GM12892 (cell line): ENCODE results near the gene TEKT1.

Experiments used
- POLR2A ChIP-seq: IDR thresholded peaks from 2 replicates; pipeline ENCODE4 v1.6.1; 2011; ENCODE audit warnings: low read depth, low read length, control low read depth
- POLR2AphosphoS5 ChIP-seq: IDR thresholded peaks from 2 replicates; pipeline ENCODE4 v1.6.1; 2011; ENCODE audit warnings: low read depth, low read length, control low read depth
- TAF1 ChIP-seq: IDR thresholded peaks from 2 replicates; pipeline ENCODE4 v1.6.1; 2011; ENCODE audit warnings: low read depth, mild to moderate bottlenecking, control low read depth, low read length, borderline replicate concordance

DNA sequence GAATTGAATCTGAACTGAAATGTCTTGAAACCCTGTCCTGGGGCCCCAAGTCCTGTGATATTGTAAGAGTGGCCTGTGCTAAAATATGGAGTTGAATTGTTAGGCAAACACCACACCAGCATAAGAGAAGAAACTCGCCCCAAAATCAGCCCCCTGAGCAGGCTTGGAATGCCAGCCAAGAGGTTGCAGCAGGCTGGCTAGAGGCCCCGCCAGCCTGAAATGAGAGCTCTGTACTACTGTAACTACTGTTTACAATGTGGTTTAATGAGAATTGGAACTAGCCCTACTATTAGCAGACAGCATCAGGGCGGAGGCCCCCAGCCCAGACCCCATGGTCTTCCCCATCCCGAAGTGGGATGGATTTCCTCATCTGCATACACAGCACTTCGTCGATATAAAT lies 31.8 kb downstream of the TEKT1 start:
- TF ChIP-seq TAF1 (no peak), POLR2A (no peak), POLR2AphosphoS5 (no peak)
